H54 (cell line): ENCODE results near the gene CYP2C9.
"Not testable (repeated sequence)": the region's sequence is repeated elsewhere in the genome, so short reads cannot be mapped to it uniquely, and the experiment has no call there.

Experiments used
- DNase-seq: peaks from one replicate; pipeline ENCODE4 v3.0.0; 2011; ENCODE audit warnings: low spot score, mixed read lengths; ENCODE audit not compliant: insufficient read length
- FAIRE-seq: peaks from 3 replicates; lab custom pipeline; 2011; peaks lifted over from hg19 to GRCh38; lab: Jason Lieb, UNC
- POLR2A ChIP-seq: IDR thresholded peaks from 2 replicates; pipeline ENCODE4 v1.6.1; 2011; ENCODE audit warnings: low read depth, mild to moderate bottlenecking, low read length

The CYP2C9 gene

GRCh38 chr10:94938383-94938782 is at the start of gene CYP2C9:
Gene CYP2C9, plus strand, starts transcription at chr10:94938658. Its CDS starts 25 bp downstream, at chr10:94938683.
- TF ChIP-seq POLR2A = no peak
- no peak for DNase-seq
- no peak for FAIRE-seq

DNA sequence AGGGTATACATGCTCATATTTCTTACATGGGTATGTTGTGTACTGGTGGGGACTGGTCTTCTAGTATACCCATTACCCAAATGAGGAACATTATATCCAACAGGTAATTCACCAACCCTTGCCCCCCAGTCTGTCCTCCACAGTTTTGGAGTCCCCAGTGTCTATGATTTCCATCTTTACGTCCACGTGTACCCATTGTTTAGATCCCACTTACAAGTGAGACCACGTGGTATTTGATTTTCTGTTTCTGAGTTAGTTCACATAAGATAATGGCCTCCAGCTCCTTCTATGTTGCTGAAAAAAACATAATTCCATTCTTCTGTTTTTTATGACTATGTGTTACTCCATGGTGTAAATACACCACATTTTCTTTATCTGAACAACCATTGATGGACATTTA is 49.3 kb upstream of the CYP2C9 start:
- DNase-seq (no peak), FAIRE-seq (no peak)
- TF ChIP-seq POLR2A = no peak

GRCh38 chr10:94890264-94891022 is 48.0 kb upstream of the CYP2C9 start:
- DNase-seq (no peak), FAIRE-seq (no peak)
- TF ChIP-seq POLR2A = no peak

DNA sequence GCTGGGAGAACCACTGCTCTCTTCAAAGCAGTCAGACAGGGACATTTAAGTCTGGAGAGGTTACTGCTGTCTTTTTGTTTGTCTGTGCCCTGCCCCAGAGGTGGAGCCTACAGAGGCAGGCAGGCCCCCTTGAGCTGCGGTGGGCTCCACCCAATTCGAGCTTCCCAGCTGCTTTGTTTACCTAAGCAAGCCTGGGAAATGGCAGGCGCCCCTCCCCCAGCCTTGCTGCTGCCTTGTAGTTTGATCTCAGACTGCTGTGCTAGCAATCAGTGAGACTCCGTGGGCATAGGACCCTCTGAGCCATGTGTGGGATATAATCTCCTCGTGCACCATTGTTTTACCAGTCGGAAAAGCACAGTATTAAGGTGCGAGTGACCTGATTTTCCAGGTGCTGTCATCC is 40.0 kb upstream of the CYP2C9 start:
- DNase-seq, FAIRE-seq: not testable (repeated sequence)

GRCh38 chr10:94902080-94902479 is 36.4 kb upstream of the CYP2C9 start:
- no peak for TF ChIP-seq POLR2A
- DNase-seq (no peak), FAIRE-seq (no peak)

GRCh38 chr10:94902570-94902969 is 35.9 kb upstream of the CYP2C9 start:
- DNase-seq = no peak
- no peak for TF ChIP-seq POLR2A
- FAIRE-seq = no peak

GRCh38 chr10:94904506-94905148 is 33.8 kb upstream of the CYP2C9 start:
- FAIRE-seq = not testable (repeated sequence)

DNA sequence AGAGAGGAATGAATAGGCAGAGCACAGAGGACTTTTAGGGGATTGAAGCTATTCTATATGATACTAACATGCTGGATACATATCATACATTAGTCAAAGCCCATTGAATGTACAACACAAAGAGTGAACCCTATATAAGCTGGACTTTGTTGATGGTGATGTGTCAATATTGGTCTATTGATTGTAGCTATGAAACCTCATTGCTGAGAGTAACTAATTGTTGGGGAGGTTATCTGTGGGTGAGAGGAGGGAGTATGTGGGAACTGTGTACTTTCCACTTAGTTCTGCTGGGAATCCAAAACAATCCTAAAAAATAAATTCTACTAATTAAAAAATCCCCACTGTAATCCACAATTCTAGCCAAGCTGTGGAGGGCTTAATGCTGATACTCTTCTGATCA is 22.0 kb upstream of the CYP2C9 start:
- FAIRE-seq (no peak), DNase-seq (no peak)
- TF ChIP-seq POLR2A = no peak

More at GRCh38 chr10:94904506-94905148, 33.8 kb upstream of the CYP2C9 start:
- DNase-seq = not testable (repeated sequence)

DNA sequence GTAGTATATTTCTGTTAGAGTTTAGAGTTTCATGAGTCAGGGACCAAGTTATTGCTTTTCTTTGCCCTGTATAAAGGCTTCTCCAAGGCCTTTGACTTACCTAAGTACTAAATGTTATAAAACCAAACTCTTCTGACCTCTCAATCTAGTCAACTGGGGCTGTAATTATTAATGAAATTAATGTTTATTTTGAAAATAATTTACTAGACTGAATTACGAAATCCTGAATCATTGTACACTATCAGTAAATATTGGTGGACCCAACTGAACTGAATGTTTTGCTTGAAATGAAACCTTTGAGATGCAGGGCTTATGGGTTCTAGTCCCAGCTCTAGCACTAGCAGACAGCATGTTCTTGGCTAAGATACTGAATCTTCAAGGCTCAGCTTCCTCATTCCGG is 1.7 kb upstream of the CYP2C9 start:
- TF ChIP-seq POLR2A = no peak
- FAIRE-seq = no peak

DNA sequence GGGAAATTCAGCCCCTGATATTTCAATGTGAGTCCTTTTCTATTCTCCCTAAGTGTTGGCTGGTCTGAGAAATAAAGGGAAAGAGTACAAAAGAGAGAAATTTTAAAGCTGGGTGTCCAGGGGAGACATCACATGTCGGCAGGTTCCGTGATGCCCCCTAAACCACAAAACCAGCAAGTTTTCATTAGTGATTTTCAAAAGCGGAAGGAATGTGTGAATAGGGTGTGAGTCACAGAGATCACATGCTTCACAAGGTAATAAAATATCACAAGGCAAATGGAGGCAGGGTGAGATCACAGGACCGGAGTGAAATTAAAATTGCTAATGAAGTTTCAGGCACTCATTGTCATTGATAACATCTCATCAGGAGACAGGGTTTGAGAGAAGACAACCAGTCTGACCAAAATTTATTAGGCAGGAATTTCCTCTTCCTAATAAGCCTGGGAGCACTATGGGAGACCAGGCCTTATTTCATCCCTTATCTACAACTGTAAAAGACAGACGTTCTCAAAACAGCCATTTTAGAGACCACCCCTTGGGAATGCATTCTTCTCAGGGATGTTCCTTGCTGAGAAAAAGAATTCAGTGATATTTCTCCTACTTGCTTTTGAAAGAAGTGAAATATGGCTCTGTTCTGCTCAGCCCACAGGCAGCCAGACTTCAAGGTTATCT is 5.1 kb downstream of the CYP2C9 start:
- FAIRE-seq, DNase-seq: not testable (repeated sequence)

More for the DNA sequence above, 1.7 kb upstream of the CYP2C9 start:
- DNase-seq = no peak

- FAIRE-seq = not testable (repeated sequence)
These were observed 7.7 kb downstream of the CYP2C9 start for GRCh38 chr10:94946181-94946580.

DNA sequence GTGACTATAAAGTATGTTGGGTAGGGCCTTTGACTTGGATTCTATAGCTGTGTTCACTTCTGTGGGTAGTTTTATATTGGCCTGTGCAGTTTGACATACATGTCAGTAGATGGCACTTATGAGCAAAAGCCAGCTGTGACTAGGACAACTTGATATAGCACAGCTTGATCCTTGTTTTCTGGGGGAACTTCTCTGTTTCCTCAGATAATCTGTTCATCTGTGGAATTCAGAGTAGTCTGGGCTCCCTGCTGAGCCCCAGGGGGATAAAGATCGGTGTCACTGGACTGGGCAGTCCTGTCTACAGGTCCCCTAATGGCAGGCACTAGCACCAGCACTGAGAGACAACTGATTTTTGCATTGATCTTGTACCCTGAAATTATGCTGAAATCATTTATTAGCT is 25.4 kb downstream of the CYP2C9 start:
- FAIRE-seq (peak; percentile 85), DNase-seq (peak; percentile 3)
- TF ChIP-seq POLR2A = no peak

More at GRCh38 chr10:94946181-94946580, 7.7 kb downstream of the CYP2C9 start:
- DNase-seq = not testable (repeated sequence)

- no peak for FAIRE-seq
- TF ChIP-seq POLR2A = no peak
- DNase-seq = no peak
These were observed 45.1 kb downstream of the CYP2C9 start for GRCh38 chr10:94983555-94983954.

DNA sequence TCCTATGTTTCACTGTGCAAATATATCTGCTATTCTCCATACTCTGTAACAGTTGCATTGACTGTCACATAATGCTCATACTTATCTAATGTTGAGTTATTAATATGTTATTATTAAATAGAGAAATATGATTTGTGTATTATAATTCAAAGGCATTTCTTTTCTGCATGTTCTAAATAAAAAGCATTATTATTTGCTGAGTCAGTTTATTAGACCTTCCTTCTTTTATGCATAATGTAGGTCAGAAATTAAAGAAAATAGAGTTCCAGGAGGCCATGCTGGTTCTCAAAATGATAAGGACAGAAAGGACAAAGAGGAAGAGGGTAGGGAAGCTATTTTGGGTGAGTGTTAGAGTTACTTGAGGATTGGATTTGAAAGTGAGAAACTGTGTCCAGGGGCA is 50.7 kb downstream of the CYP2C9 start:
- no peak for TF ChIP-seq POLR2A
- FAIRE-seq = no peak
- DNase-seq = no peak
